ENCODE measurements around the gene EIF4H.

DNA sequence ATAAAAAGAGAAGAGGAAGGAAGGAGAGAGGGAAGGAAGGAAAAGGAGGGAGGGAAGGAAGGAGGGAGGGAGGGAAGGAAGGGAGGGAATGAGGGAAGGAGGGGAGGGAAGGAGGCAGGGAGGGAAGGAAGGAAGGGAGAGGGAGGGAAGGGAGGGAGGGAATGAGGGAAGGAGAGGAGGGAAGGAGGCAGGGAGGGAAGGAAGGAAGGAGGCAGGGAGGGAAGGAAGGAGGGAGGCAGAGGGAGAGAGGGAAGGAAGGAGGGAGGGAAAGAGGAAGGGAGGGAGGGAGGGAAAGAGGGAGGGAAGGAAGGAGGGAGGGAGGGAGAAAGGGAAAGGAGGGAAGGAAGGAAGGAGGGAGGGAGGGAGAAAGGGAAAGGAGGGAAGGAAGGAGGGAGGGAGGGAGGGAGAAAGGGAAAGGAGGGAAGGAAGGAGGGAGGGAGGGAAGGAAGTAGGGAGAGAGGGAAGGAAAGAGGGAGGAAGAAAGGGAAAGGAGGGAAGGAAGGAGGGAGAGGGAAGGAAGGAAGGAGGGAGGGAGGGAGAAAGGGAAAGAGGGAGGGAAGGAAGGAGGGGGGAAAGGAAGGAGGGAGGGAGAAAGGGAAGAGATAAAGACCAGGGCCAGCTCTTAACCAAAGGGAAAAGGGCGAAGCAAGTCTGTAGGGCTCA, 29.9 kb downstream of the EIF4H start:
- TF ChIP-seq, protein P1, sequence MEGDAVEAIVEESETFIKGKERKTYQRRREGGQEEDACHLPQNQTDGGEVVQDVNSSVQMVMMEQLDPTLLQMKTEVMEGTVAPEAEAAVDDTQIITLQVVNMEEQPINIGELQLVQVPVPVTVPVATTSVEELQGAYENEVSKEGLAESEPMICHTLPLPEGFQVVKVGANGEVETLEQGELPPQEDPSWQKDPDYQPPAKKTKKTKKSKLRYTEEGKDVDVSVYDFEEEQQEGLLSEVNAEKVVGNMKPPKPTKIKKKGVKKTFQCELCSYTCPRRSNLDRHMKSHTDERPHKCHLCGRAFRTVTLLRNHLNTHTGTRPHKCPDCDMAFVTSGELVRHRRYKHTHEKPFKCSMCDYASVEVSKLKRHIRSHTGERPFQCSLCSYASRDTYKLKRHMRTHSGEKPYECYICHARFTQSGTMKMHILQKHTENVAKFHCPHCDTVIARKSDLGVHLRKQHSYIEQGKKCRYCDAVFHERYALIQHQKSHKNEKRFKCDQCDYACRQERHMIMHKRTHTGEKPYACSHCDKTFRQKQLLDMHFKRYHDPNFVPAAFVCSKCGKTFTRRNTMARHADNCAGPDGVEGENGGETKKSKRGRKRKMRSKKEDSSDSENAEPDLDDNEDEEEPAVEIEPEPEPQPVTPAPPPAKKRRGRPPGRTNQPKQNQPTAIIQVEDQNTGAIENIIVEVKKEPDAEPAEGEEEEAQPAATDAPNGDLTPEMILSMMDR (IDR thresholded peaks at IDR 0.05) = no peak
- TF ChIP-seq EZH2 (IDR thresholded peaks at IDR 0.05) = no peak
